Inflammatory macrophage treated with lipopolysaccharide for 4 hours (primary cell): ENCODE results near the gene SYNGR3.
"Not testable (repeated sequence)": the region's sequence is repeated elsewhere in the genome, so short reads cannot be mapped to it uniquely, and the experiment has no call there.

Source experiments
- DNase-seq: peaks from one replicate; pipeline ENCODE4 v3.0.0-alpha.2; 2020

SYNGR3 gene

DNA sequence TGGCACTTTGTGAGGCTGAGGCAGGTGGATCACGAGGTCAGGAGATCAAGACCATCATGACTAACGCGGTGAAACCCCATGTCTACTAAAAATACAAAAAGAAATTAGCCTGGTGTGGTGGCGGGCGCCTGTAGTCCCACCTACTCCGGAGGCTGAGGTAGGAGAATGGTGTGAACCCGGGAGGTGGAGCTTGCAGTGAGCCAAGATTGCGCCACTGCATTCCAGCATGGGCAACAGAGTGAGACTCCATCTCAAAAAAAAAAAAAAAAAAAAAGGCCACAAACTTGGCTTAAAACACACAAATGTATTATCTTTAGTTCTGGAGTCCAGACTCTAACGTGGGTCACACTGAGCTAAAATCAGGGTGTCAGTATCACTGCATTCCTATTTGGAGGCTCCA lies 22.0 kb downstream of the SYNGR3 start:
- not testable (repeated sequence) for DNase-seq

- DNase-seq: no peak
Measured at GRCh38 chr16:2013527-2013926, 23.8 kb downstream of the SYNGR3 start.

GRCh38 chr16:2015117-2015946 lies 25.6 kb downstream of the SYNGR3 start:
- peak; percentile 86 for DNase-seq

DNA sequence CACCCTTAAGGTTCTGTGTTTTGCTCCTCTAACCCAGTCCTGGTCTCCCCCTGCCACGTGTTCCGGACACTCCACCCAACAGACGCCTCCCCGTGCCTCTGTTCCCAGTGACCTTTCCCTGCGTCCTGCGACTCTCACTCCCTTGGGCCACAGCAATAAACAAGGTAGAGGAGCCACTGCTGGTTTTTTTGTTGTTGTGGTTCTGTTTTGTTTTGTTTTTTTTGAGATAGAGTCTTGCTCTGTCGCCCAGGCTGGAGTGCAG lies 26.1 kb downstream of the SYNGR3 start:
- no peak for DNase-seq

DNA sequence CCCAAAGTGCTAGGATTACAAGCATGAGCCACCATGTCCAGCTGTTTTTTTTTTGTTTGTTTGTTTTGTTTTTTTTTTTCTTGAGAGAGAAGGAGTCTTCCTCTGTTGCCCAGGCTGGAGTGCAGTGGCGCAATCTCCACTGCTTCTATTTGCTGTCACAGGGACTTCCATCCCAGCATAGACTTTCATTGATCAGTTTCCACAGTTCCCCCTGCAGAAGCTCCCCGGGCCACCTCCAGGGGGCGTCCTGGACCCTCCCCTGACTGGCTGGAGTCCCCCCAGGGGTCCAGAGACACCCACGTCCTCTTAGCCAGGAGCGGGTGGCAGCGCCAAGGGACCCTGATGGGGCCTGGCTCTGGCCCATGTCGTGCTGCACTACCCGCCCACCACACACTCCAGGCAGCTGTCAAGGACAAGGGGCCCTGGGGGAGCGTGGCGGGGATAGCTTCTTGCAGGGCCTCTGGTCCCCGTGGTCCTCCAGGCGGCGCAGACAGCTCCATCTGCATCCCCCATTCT lies 26.7 kb downstream of the SYNGR3 start:
- no peak for DNase-seq

DNA sequence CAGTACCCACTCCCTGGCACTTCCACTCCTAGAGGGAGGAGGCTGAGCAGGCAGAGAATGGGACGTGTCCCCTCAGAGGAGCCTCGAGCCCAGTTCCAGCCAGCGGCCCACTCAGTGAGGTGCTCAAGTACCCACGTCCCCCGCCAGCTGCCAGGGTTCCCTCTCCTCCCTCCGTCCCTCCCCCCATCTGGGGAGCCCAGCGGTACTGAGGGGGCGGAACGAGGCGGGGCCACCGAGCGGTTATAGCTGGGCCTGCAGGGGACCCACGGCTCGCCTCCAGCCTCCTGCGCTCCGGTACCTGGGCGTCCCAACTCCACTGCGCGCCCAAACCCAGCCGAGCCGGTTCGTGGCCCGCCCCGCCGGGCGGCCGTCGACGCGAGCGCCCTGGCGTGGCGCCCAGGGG lies 29.7 kb downstream of the SYNGR3 start, which contains the start of gene NPW:
Gene NPW (plus strand): TSS at position 268 of the 403 bp plus-strand sequence.
- DNase-seq: no peak

- DNase-seq: no peak
Measured at GRCh38 chr16:2019921-2020831, 30.4 kb downstream of the SYNGR3 start.

- no peak for DNase-seq
Measured at GRCh38 chr16:2022723-2023091, 32.9 kb downstream of the SYNGR3 start.

GRCh38 chr16:2023092-2024031 lies 33.6 kb downstream of the SYNGR3 start:
- DNase-seq: peak; percentile 85

- no peak for DNase-seq
Measured at GRCh38 chr16:2024032-2024420, 34.3 kb downstream of the SYNGR3 start.

DNA sequence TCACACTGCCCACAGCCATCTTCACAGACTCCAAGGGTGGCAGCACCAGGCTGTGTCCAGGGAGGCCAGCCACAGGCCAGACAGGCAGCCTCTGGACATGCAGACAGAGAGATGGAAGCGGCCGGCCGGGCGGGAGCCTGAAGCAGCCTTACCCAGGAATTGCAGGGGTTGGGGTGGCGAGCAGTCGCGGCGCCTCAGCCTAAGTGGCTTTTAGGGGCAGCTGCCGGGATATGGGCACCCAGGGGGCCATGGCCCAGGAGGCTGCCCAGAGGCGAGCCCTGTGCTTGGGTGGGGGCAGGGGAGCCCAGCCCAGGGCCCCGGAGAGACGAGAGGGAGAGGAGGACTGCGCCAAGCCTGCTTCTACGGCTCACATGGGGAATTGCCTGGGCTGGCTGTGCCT lies 35.5 kb downstream of the SYNGR3 start:
- DNase-seq: no peak

DNA sequence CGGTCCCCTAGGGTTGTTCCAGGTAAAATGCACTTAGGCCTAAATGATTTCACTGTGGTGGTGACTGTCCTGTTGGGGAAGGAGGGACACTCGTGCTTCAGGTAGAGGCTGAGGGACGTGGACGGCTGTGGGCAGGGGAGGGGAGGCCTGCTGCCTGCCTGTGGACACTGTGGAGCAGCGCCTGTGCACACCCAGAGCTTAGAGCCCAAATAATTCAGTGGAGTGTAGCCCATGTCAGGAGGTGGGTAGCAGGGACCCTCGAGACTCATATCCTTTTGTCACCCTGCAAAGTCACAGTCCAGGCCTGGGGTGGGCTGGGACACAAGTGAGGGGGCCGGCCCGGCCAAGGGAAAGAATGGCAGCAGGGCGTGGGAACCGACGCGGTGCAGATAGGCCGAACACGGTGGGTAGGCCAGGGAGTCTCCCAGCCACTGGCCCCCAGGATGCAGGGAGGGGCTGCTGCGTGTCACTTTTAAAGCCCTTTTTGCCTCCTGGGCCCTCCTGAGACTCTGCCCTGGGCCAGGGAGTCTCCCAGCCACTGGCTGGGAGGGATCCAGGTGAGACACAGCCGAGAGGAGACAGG lies 36.2 kb downstream of the SYNGR3 start:
- no peak for DNase-seq

- no peak for DNase-seq
Measured at GRCh38 chr16:2026461-2027023, 36.8 kb downstream of the SYNGR3 start, which contains the start of gene NHERF2. Gene NHERF2 (plus strand): TSS chr16:2026902. CDS start chr16:2027006, 104 bp downstream.

DNA sequence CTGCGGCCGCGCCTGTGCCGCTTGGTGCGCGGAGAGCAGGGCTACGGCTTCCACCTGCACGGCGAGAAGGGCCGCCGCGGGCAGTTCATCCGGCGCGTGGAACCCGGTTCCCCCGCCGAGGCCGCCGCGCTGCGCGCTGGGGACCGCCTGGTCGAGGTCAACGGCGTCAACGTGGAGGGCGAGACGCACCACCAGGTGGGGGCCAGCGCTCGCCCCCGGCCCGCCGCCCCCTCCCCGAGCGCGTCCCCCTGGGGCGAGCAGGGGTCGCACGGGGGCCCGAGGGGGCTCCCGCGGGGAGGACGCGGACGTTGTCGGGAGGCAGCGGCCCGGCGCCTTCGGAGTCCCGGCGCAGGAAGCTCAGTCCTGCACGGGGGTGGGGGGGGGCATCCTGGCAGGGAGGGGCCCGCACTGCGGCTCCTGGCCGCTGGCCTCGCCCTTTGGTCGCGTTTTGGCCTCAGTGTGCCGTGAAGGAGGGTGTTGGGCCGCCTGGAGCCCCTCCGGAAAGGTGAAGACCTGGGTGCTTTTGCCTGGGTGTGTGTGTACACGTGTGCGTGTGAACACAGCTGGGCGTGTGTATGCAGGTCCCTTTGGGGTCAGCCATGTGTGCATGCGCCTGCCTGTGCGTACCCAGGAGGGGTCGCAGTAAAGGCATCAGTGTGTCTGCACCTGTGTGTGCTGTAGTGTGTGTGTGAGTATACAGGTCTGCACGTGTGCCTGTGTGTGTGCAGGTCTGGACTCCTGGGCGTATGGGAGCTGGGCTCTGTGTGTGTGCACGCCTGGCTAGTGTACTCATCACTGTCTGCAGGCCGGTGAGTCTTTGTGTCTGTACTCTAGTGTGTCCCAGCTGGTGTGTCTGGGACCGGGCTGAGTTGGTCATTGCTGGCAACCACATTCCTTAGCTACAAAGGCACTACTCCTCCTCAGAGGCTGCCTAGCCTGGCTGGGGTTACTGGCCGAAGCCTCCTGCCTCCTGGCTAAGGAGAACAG lies 37.5 kb downstream of the SYNGR3 start:
- no peak for DNase-seq

- no peak for DNase-seq
Measured at GRCh38 chr16:2028146-2028545, 38.4 kb downstream of the SYNGR3 start.

DNA sequence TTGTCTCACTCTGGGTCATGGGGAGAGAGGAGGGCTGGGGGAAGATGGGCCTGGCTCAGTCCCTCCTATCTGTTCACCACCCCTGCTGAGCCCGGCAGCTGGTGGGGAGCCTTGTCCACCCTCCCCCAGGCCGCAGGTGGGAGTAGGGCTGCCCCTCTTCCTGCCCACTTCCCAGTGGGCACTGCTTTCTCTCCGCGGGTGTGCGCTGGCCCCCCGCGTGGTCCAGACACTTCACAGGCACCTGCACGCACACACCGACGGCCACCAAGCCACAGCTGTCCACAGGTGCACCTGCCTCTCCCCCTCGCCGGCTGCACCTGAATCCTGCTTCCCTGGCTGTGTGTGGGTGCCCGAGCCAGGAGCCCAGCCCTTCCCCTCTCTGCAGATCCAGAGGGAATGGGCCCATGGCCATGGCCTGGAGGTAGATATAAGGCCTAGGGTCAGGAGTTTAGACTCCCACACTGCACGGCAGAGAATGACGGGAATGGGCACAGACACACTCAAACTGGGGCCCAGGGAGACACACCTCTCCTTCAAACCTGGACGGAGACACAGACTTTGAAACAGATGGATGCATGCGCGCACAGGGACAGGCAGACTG lies 39.0 kb downstream of the SYNGR3 start:
- DNase-seq: no peak

GRCh38 chr16:2029350-2029749 lies 39.6 kb downstream of the SYNGR3 start:
- DNase-seq: no peak

DNA sequence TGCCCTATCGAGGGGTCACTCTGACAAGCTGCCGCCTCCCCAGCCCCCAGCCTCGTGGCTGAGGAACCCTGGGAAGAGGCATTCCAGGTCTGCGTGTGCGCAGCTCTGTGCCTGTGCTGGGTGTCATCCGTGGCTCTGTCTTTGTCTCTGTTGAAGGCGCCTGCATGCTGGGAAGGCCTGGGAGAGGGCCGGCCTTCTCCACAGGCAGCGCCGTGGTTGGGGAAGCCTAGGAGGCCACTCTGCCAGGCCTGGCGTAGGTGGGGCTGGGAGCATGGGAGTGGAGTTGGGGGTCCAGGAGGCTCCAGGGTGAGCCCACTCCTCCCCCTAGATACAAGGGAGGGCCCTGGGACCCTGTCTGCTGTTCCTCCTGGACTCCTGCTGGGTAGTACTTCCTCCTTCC lies 40.3 kb downstream of the SYNGR3 start:
- no peak for DNase-seq

- no peak for DNase-seq
Measured at GRCh38 chr16:2031081-2031577, 41.4 kb downstream of the SYNGR3 start.
